GM18951 (cell line): ENCODE measurements around the gene RAB35.

Experiments
- POLR2A ChIP-seq: IDR thresholded peaks from 4 replicates; pipeline ENCODE4 v1.6.1; 2011; ENCODE audit warnings: mild to moderate bottlenecking; ENCODE audit not compliant: insufficient read length, insufficient read depth; ENCODE audit errors: extremely low read depth
- in situ Hi-C: fragments of 300-500 bp; cut with MboI; formaldehyde crosslinking; loops from one replicate; pipeline ENCODE4 v1.12.0; 2022; ENCODE audit warnings: low sequenced_read_pairs, mixed read lengths, inconsistent platforms; ENCODE audit not compliant: unreplicated experiment

Gene RAB35

GRCh38 chr12:120093592-120094355, 22.8 kb downstream of the RAB35 start:
- no peak for TF ChIP-seq POLR2A
- in situ Hi-C loops: no loop called here

GRCh38 chr12:120093336-120093591, 23.3 kb downstream of the RAB35 start:
- in situ Hi-C loops: no loop called here

DNA sequence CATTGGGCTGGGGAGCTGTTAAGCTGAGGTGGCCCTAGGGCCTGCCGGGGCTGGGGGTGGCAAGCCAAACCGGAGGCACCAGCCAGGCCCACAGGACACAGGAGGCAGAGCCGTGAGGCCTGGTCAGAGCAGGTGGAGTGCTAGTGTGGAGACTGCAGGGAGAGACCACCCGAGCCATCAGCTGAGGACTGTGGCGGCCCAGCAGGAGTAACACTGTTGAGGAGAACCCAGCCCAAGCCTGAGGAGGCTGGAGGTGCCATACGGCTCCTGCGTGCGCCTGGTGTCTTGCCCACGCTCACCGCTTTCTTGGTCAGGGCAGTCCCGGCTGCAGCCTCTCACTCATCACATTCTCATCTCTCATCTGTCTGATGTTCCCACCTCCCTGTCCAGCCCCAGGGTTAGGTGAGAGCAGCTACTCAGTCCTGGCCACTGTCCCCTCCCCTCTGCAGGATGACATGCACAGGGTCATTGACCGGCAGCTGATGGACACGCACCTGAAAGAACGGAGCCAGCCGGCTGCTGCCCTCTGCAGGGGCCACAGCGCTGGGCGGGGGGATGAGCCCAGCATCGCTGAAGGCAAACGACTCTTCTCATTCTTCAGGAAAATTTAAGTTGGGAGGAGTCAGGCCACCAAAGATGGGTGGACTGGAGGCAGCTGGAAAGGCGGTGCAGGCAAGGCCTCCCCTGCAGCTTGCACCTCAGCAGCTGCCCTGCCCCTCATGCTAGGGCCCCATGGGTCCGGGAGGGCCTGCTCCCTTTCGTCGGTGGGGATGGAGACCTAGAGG, 23.8 kb downstream of the RAB35 start:
- no peak for TF ChIP-seq POLR2A

More at GRCh38 chr12:120093336-120093591, 23.3 kb downstream of the RAB35 start:
- TF ChIP-seq POLR2A: no peak

GRCh38 chr12:120091371-120092090, 25.0 kb downstream of the RAB35 start:
- in situ Hi-C loops: no loop called here
- TF ChIP-seq POLR2A: no peak

More for the DNA sequence above, 23.8 kb downstream of the RAB35 start:
- in situ Hi-C loops: no loop called here

DNA sequence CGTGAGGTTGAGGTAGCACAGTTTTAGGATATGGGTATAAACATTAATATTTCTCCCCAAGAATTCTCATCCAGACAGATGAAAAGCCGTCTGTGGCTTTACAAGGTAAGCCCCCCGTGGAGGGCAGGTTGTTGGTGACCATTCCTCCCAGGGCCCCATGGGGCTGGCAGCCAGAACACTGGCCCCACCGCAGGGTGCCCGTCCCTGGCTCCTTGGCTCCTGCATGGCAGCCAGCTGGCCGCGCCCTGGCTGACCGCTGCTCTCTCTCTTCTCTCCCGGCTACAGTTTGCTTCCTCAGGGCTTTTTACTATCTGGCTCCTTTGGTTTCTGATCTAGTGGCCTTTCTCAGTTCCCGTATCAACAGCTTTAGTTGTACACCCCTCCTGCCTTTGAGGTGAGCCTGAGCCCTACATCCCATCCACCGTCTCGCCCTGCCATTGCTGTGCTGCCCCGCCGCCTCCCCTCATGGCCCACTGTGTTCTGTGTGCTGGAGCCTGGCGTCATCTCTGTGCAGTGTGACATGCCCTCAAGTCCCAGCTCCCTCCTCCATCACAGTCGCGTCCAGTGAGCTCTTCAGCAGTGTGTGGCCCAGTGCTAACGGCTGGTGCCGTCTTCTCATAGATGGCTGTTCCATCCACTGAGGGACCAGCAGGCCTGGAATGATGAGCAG, 25.8 kb downstream of the RAB35 start:
- in situ Hi-C loops: no loop called here
- TF ChIP-seq POLR2A: no peak

DNA sequence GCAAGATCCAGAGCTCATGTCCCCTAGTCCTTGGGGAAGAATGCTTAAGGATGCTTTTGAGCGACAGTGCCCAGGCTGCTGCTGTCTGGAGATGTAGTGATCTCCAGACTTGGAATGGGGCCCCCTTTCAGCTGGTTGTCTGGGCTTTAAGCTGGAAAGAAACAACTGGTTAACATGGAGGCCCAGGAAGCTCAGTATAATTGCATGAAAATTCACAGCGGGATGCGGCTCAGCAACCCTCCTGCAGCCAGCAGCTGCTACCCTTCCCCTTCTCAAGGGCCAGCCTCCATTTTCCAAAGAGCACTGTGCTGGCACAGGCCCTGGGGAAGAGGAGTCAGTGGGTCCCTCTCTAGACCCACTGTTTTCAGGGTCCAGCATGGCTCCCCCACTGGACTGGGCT, 26.3 kb downstream of the RAB35 start:
- in situ Hi-C loops: no loop called here

DNA sequence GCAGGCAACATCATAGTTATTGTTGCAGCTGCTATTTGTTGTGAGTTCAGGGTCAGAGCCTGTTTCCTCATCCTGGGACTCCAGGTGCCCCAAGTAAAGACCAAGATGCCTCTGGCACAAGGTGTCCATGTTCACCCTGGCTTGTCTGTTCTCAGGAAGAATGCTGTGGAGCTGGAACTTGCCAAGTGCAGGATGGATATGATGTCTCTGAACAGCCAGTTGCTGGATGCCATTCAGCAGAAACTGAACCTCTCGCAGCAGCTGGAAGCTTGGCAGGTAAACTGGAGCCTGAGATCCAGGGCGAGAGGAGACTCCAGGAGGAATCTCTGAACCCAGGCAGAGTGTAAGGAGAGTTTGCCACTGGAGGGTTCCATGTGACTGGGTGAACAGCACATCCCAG, 26.8 kb downstream of the RAB35 start:
- no peak for TF ChIP-seq POLR2A
- in situ Hi-C loops: no loop called here

More for the DNA sequence above, 26.3 kb downstream of the RAB35 start:
- TF ChIP-seq POLR2A: no peak

DNA sequence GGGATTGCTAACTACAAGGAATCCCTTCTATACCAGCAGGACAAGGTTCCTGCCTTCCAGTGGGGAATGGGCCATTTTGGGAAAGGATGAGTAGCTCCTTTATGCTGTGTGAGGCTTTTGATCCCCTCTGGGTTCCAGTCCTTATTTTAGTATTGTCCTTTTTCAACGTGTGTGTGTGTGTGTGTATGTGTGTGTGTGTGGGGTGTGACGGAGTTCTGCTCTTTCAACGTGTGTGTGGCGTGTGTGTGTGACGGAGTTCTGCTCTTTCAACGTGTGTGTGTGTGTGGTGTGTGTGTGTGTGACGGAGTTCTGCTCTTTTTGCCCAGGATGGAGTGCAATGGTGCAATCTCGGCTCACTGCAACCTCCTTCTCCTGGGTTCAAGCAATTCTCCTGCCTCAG, 27.4 kb downstream of the RAB35 start:
- no peak for TF ChIP-seq POLR2A
- in situ Hi-C loops: no loop called here

DNA sequence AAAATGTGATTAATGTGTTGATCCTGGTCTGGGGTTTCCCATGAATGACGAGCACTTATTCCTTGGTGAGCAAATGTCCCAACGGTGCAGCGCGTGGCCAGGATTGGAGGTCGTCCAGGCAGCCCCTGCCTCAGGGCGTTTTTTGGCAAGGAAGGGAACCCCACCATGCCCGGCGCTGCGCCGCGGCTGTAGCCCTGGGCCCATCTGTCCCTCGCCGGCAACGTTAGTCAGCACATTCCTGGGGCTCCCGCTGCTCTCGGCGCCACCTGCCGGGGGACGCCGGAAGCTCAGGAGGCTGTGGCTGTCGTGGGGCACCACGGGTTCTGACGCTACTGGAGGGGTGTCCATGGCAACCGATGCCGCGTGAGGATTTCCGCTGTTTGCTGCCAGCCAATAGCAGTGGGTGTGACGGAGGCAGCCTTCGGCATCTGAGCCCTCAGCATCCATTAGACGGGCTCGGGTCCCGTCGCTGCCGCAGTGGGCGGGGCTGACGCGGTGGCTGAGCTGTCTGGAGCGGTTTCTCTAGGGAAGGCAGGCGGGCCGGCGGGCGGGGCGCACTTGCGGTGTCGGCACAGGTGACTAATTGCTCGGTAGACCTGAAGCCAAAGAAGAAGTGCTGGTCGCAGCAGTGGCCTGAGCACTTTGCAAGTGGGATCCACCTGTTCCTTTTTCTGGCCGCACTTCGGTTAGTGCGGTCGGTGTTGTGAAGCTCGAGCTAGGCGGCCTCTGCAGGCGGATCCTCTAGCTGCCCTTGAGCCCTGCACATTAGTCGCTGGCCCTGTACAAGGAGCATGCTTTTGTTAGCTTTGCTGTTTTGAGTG, 29.5 kb downstream of the RAB35 start:
- peak; percentile 55 for TF ChIP-seq POLR2A
- in situ Hi-C loops: no loop called here

GRCh38 chr12:120085920-120086645, 30.5 kb downstream of the RAB35 start:
- in situ Hi-C loops: no loop called here
- TF ChIP-seq POLR2A: no peak

DNA sequence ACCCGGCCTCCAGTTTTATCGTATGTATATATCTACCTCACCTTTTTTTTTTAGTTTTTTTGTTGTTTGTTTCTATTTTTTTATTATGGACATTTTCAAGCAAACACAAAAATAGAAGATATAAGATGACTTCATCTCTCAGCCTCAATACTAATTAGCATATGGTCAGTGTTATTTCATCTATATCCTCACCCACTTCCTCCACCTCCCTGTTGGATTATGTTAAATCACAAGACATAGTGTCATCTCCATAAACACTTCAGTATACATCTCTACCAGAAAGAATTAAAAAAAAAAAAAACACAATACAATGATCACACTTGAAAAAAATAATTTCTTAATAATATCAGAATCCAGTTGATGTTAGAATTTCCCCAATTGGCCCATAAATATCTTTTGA, 34.9 kb downstream of the RAB35 start:
- in situ Hi-C loops: no loop called here
- no peak for TF ChIP-seq POLR2A
